HepG2 (cell line): ENCODE data around the gene PRSS27. TPM values are rescaled to one million over a fixed set of nuclear protein-coding genes. Genes with fewer than 3 reads are reported as not detected.
"Not testable (repeated sequence)": the region's sequence is repeated elsewhere in the genome, so short reads cannot be mapped to it uniquely, and the experiment has no call there.

Experiments used
- ATAC-seq: fragments of 200-7000 bp; cut with Tn5 transposase; 3 replicates; pipeline ENCODE4 v1.9.1; 2020; ENCODE audit warnings: mild to moderate bottlenecking, moderate library complexity
- BruUV-seq: library from RNA; stranded (reverse); fragments of 400-500 nt; replicated peaks from 2 replicates; lab custom pipeline; 2021; lab: Mats Ljungman, UMichigan
- CTCF ChIA-PET: fragments of 300-600 bp; formaldehyde crosslinking; extraction: SDS; loops from one replicate; lab custom pipeline; 2021; ENCODE audit warnings: low total read pairs, inconsistent platforms, low intra/inter-chr PET ratio; lab: Yijun Ruan, JAX
- POLR2A ChIA-PET: fragments of 350-600 bp; sonication (Branson Sonifier 250); formaldehyde crosslinking; loops from one replicate; lab custom pipeline; 2020; ENCODE audit warnings: antibody characterized with exemption, inconsistent platforms; lab: Yijun Ruan, JAX
- DNase-seq: peaks from one replicate; pipeline ENCODE4 v3.0.0-alpha.2; 2015; ENCODE audit warnings: low spot score
- FAIRE-seq: peaks from 3 replicates; lab custom pipeline; 2011; peaks lifted over from hg19 to GRCh38; lab: Jason Lieb, UNC
- H2AFZ ChIP-seq: one replicate; pipeline ENCODE4 v1.6.1; 2011; ENCODE audit warnings: low read length, inconsistent platforms
- H3K27ac ChIP-seq: fragments of 300-600 bp; 3 replicates; pipeline ENCODE4 v1.8.0; 2011; ENCODE audit warnings: mixed run types, mild to moderate bottlenecking, mixed read lengths, low read length, inconsistent platforms; ENCODE audit not compliant: insufficient read depth; ENCODE audit errors: extremely low read length
- H3K27me3 ChIP-seq, 2 experiments: fragments of 200-600 bp in 1 of 2; 2 replicates in 1 of 2; 3 replicates in 1 of 2; pipeline versions ENCODE4 v1.6.0 to v1.8.0; 2011; ENCODE audit warnings: low read length in 2 of 2, mild to moderate bottlenecking in 2 of 2, moderate library complexity in 2 of 2, inconsistent platforms in 1 of 2; ENCODE audit not compliant: insufficient read depth in 2 of 2, control insufficient read depth in 1 of 2
- H3K36me3 ChIP-seq, 2 experiments: fragments of 200-600 bp in 1 of 2; replicated peaks in 1 of 2; 2 replicates in 1 of 2; 3 replicates in 1 of 2; pipeline versions ENCODE4 v1.5.1 to v1.8.0; 2011; ENCODE audit warnings: low read length in 2 of 2, inconsistent platforms in 1 of 2; ENCODE audit not compliant: insufficient read depth in 2 of 2, control insufficient read depth in 1 of 2
- H3K4me1 ChIP-seq: 2 replicates; pipeline ENCODE4 v1.5.1; 2012; ENCODE audit warnings: low read length, inconsistent platforms; ENCODE audit not compliant: insufficient read depth
- H3K4me2 ChIP-seq: 2 replicates; pipeline ENCODE4 v1.6.0; 2011; ENCODE audit warnings: low read depth, low read length, inconsistent platforms
- H3K4me3 ChIP-seq, 3 experiments: fragments of 200-600 bp in 1 of 3; sonication (generic), shearing (Covaris generic) in 1 of 3; replicated peaks in 1 of 3; 2 replicates each; pipeline ENCODE4 v1.5.1; 2011 to 2016; ENCODE audit warnings: low read length in 3 of 3, inconsistent platforms in 2 of 3, low read depth in 2 of 3, mild to moderate bottlenecking in 2 of 3, control low read depth in 1 of 3, mixed read lengths in 1 of 3; ENCODE audit not compliant: insufficient read depth in 1 of 3
- H3K79me2 ChIP-seq: one replicate; pipeline ENCODE4 v1.6.1; 2011; ENCODE audit warnings: low read length, inconsistent platforms; ENCODE audit not compliant: insufficient read depth
- H3K9ac ChIP-seq: 2 replicates; pipeline ENCODE4 v1.6.0; 2011; ENCODE audit warnings: mild to moderate bottlenecking, low read depth, low read length, inconsistent platforms; ENCODE audit not compliant: insufficient read depth
- H3K9me3 ChIP-seq: 2 replicates; pipeline ENCODE4 v1.5.1; 2012; ENCODE audit warnings: mild to moderate bottlenecking, low read length
- H4K20me1 ChIP-seq: 2 replicates; pipeline ENCODE4 v1.6.0; 2011; ENCODE audit warnings: inconsistent platforms, mild to moderate bottlenecking, low read length, moderate library complexity; ENCODE audit not compliant: insufficient read depth
- WGBS: methylation state at CpG from one replicate; pipeline ENCODE4 v1.1.6; 2017; ENCODE audit warnings: low lambda C conversion rate; 5-methylcytosine and 5-hydroxymethylcytosine counted together
- in situ Hi-C: cut with HindIII; loops from 2 replicates; pipeline ENCODE4 v1.10.0; 2017; ENCODE audit warnings: low pct_unique_long_range_greater_than_20kb; ENCODE audit not compliant: extremely low pct_ligation_motif_present
- intact Hi-C: fragments of 100-400 bp; cut with micrococcal nuclease; formaldehyde crosslinking; loops from one replicate; pipeline ENCODE4 v1.10.0; 2022; ENCODE audit not compliant: unreplicated experiment
- polyA plus RNA-seq, 8 experiments: library from polyadenylated mRNA; depleted of rRNA in 3 of 8; stranded (reverse) in 7 of 8; unstranded in 1 of 8; fragments of >200 nt; fragmentation: Illumina TruSeq in 4 of 8; extraction: Trizol in 4 of 8; gene quantifications; 2 replicates each; pipeline versions ENCODE4 v1.2.1 to v1.2.3, GENCODE V29; 2011 to 2016; ENCODE audit warnings: low read depth in 4 of 8, missing spikeins in 1 of 8, mixed read lengths in 1 of 8; ENCODE audit not compliant: insufficient read depth in 1 of 8
- total RNA-seq, 5 experiments: library from RNA; depleted of rRNA; stranded (reverse); fragments of >200 nt; fragmentation: Illumina TruSeq; extraction: Trizol; gene quantifications; 2 replicates each; pipeline ENCODE4 v1.2.3, GENCODE V29; 2016; ENCODE audit warnings: low read depth in 1 of 5

Gene PRSS27
- total and polyA plus RNA-seq, 2 of the 13 experiments (the other 11 are each of a cell fraction or from before 2014, with no cell fraction given), result 0.20 to 0.73 TPM

GRCh38 chr16:2679902-2680301, 40.1 kb downstream of the PRSS27 start:
- H3K4me2 ChIP-seq, CTCF ChIA-PET: not testable (repeated sequence)

GRCh38 chr16:2678206-2678965, 41.6 kb downstream of the PRSS27 start:
- H2AFZ ChIP-seq, POLR2A ChIA-PET, H3K4me3 ChIP-seq, H3K27me3 ChIP-seq, H3K9me3 ChIP-seq, FAIRE-seq, CTCF ChIA-PET, DNase-seq, H3K36me3 ChIP-seq, H3K27ac ChIP-seq, H4K20me1 ChIP-seq, intact Hi-C loops, H3K9ac ChIP-seq, ATAC-seq, BruUV-seq, H3K4me2 ChIP-seq, in situ Hi-C loops: not testable (repeated sequence)
- Histone ChIP-seq H3K4me1 (peaks cover 33% of the 10 kb centered on the region), H3K79me2 (peaks cover 21% of the 10 kb centered on the region)
- WGBS, result 92% methylated on average over 12 of the region's 23 CpGs

More at GRCh38 chr16:2679902-2680301, 40.1 kb downstream of the PRSS27 start:
- H3K79me2 ChIP-seq, result peaks cover 24% of the 10 kb centered on the region
- ATAC-seq, H3K36me3 ChIP-seq, BruUV-seq, H3K4me3 ChIP-seq, H3K9ac ChIP-seq, H3K27me3 ChIP-seq, DNase-seq, intact Hi-C loops, H4K20me1 ChIP-seq, POLR2A ChIA-PET, in situ Hi-C loops, H3K9me3 ChIP-seq, H2AFZ ChIP-seq, H3K27ac ChIP-seq, FAIRE-seq: not testable (repeated sequence)
- 92% methylated on average over 4 of the region's 4 CpGs for WGBS
- H3K4me1 ChIP-seq, result peaks cover 31% of the 10 kb centered on the region
